ENCODE measurements around the gene SRCAP. TPM values are rescaled to one million over a fixed set of nuclear protein-coding genes. Genes with fewer than 3 reads are reported as not detected.

The SRCAP gene
- total RNA-seq, 1 donor from 2014 or later: 28.5 TPM

DNA sequence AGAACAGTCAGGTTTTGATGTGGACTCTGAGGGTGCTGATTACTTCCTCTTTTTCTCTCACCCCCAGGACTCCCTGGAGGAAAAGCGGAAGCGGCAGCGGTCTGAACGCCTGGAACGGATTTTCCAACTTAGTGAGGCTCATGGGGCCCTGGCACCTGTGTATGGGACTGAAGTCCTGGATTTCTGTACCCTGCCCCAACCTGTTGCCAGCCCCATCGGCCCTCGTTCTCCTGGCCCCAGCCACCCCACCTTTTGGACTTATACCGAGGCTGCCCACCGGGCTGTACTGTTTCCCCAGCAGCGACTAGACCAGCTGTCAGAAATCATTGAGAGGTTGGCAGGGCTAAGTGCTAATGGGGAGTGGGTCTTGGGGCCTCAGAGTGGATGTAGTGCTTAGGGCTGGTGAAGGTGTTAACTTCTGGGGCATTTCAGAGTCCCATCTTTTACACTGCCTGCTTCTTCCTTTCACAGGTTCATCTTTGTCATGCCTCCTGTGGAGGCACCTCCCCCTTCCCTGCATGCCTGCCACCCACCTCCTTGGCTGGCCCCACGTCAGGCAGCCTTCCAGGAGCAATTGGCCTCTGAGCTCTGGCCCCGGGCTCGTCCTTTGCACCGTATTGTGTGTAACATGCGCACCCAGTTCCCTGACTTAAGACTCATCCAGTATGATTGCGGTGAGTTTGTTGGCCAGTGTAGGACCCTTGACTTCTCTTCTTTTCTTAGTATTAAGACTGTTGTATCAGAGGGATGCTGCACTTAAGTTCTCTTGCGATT, 30.1 kb downstream of the SRCAP start:
- Histone ChIP-seq H3K4me1 (no peaks in the 10 kb centered on the region), H3K36me3 (peaks cover 0 to 80% of the 10 kb centered on the region in 2 donors), H3K27ac (no peak overlapping the region), H3K4me3 (no peak overlapping the region), H3K9me3 (no peaks in the 10 kb centered on the region), H3K27me3 (no peaks in the 10 kb centered on the region)
- DNase-seq (ENCODE audit: extremely low spot score in 2 of 2): no peak
- TF ChIP-seq CTCF (IDR thresholded peaks at IDR 0.05): no peak
- TF ChIP-seq POLR2A (IDR thresholded peaks at IDR 0.05): no peak
- no peak for TF ChIP-seq POLR2AphosphoS5 (IDR thresholded peaks at IDR 0.05; ENCODE audit: insufficient read depth in 1 of 2, low read depth in 1 of 2)
- intact Hi-C loops (cut with DNase I): no loop called here

GRCh38 chr16:30731411-30731810, 32.4 kb downstream of the SRCAP start:
- peaks cover 0 to 82% of the 10 kb centered on the region in 2 donors for H3K36me3 ChIP-seq
- intact Hi-C loops (cut with DNase I): no loop called here
- H3K27me3 ChIP-seq: no peaks in the 10 kb centered on the region

GRCh38 chr16:30736995-30737793, 38.2 kb downstream of the SRCAP start:
- Histone ChIP-seq H3K9me3 (no peaks in the 10 kb centered on the region), H3K27ac (no peak overlapping the region), H3K27me3 (no peaks in the 10 kb centered on the region), H3K36me3 (peaks cover 0 to 72% of the 10 kb centered on the region in 2 donors), H3K4me1 (peaks cover 22% of the 10 kb centered on the region), H3K4me3 (no peak overlapping the region)
- TF ChIP-seq CTCF (IDR thresholded peaks at IDR 0.05): no peak
- DNase-seq (ENCODE audit: extremely low spot score in 2 of 2): no peak
- intact Hi-C loops (cut with DNase I): no loop called here

More at GRCh38 chr16:30731411-30731810, 32.4 kb downstream of the SRCAP start:
- DNase-seq (ENCODE audit: extremely low spot score in 2 of 2): no peak
- TF ChIP-seq POLR2A (IDR thresholded peaks at IDR 0.05) (no peak), CTCF (IDR thresholded peaks at IDR 0.05) (no peak), POLR2AphosphoS5 (IDR thresholded peaks at IDR 0.05; ENCODE audit: insufficient read depth in 1 of 2, low read depth in 1 of 2) (no peak)
- Histone ChIP-seq H3K9me3 (no peaks in the 10 kb centered on the region), H3K27ac (no peak overlapping the region), H3K4me1 (no peaks in the 10 kb centered on the region), H3K4me3 (no peak overlapping the region)

DNA sequence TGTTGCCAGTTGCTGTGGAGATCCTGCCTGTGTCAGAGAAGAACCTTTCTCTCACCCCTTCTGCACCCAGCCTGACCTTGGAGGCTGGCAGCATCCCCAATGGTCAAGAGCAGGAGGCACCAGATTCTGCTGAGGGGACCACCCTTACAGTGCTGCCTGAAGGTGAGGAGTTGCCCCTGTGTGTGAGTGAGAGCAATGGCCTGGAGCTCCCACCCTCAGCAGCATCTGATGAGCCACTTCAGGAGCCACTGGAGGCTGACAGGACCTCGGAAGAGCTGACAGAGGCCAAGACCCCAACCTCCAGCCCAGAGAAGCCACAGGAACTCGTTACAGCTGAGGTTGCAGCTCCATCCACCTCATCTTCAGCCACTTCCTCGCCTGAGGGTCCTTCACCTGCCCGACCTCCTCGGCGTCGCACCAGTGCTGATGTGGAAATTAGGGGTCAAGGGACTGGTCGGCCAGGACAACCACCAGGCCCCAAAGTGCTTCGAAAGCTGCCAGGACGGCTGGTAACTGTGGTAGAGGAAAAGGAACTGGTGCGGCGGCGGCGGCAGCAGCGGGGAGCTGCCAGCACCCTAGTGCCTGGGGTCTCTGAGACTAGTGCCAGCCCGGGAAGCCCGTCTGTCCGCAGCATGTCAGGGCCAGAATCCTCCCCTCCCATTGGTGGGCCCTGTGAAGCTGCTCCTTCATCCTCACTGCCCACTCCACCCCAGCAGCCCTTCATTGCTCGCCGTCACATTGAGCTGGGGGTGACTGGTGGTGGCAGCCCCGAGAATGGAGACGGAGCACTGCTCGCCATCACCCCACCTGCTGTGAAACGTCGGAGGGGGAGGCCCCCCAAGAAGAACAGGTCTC, 39.0 kb downstream of the SRCAP start:
- Histone ChIP-seq H3K27ac (no peak overlapping the region), H3K4me3 (no peak overlapping the region), H3K9me3 (no peaks in the 10 kb centered on the region), H3K36me3 (peaks cover 0 to 67% of the 10 kb centered on the region in 2 donors), H3K4me1 (peaks cover 22% of the 10 kb centered on the region), H3K27me3 (no peaks in the 10 kb centered on the region)
- intact Hi-C loops (cut with DNase I): no loop called here
- no peak for TF ChIP-seq POLR2AphosphoS5 (IDR thresholded peaks at IDR 0.05; ENCODE audit: insufficient read depth in 1 of 2, low read depth in 1 of 2)
- TF ChIP-seq POLR2A (IDR thresholded peaks at IDR 0.05): no peak
- TF ChIP-seq CTCF (IDR thresholded peaks at IDR 0.05): no peak
- no peak for DNase-seq (ENCODE audit: extremely low spot score in 2 of 2)
